HepG2 (cell line): ENCODE data around the gene HDLBP. TPM values are rescaled to one million over a fixed set of nuclear protein-coding genes. Genes with fewer than 3 reads are reported as not detected.

Experiments used
- CENPX ChIP-seq: sonication (generic); formaldehyde crosslinking; IDR thresholded peaks from 2 replicates; pipeline ENCODE4 v1.9.0; 2021; ENCODE audit warnings: mild to moderate bottlenecking, missing genetic modification reagents, moderate library complexity
- GATA4 ChIP-seq: sonication (generic); IDR thresholded peaks from 2 replicates; pipeline ENCODE4 v1.6.1; 2016; ENCODE audit warnings: antibody characterized with exemption, low read depth, borderline replicate concordance
- HNF4A ChIP-seq: sonication (generic); formaldehyde crosslinking; IDR thresholded peaks from 2 replicates; pipeline ENCODE4 v1.4.0; 2020; ENCODE audit warnings: missing genetic modification reagents
- HOXA9 ChIP-seq: sonication (generic); formaldehyde crosslinking; IDR thresholded peaks from 2 replicates; pipeline ENCODE4 v1.8.1; 2022; ENCODE audit warnings: missing genetic modification reagents, mild to moderate bottlenecking, moderate library complexity, borderline replicate concordance
- NR2C2 ChIP-seq: sonication (generic); formaldehyde crosslinking; IDR thresholded peaks from 2 replicates; pipeline ENCODE4 v1.4.0; 2020; ENCODE audit warnings: missing genetic modification reagents, mild to moderate bottlenecking, moderate library complexity, borderline replicate concordance
- REST ChIP-seq, 2 experiments: IDR thresholded peaks; 2 replicates each; pipeline ENCODE4 v1.6.1; 2011 to 2012; ENCODE audit warnings: low read length in 2 of 2, borderline replicate concordance in 1 of 2, low read depth in 1 of 2, mild to moderate bottlenecking in 1 of 2, moderate library complexity in 1 of 2
- YEATS4 ChIP-seq: sonication (generic); formaldehyde crosslinking; IDR thresholded peaks from 2 replicates; pipeline ENCODE4 v1.4.0; 2020; ENCODE audit warnings: missing genetic modification reagents, borderline replicate concordance
- ZNF333 ChIP-seq: sonication (generic); formaldehyde crosslinking; IDR thresholded peaks from 2 replicates; pipeline ENCODE4 v1.4.0; 2020; ENCODE audit warnings: mild to moderate bottlenecking, missing genetic modification reagents, borderline replicate concordance
- ZNF550 ChIP-seq: sonication (generic); formaldehyde crosslinking; IDR thresholded peaks from 2 replicates; pipeline ENCODE4 v1.4.0; 2020; ENCODE audit warnings: mild to moderate bottlenecking, missing genetic modification reagents, borderline replicate concordance
- ZNF552 ChIP-seq: sonication (generic); formaldehyde crosslinking; IDR thresholded peaks from 2 replicates; pipeline ENCODE4 v1.9.0; 2022; ENCODE audit warnings: missing genetic modification reagents, mild to moderate bottlenecking, borderline replicate concordance
- ZNF687 ChIP-seq: sonication (generic); formaldehyde crosslinking; IDR thresholded peaks from 2 replicates; pipeline ENCODE4 v1.5.1; 2020; ENCODE audit warnings: mild to moderate bottlenecking, missing genetic modification reagents, moderate library complexity
- ZNF703 ChIP-seq: sonication (generic); formaldehyde crosslinking; IDR thresholded peaks from 2 replicates; pipeline ENCODE4 v1.5.1; 2020; ENCODE audit warnings: missing genetic modification reagents, mild to moderate bottlenecking, moderate library complexity, borderline replicate concordance
- ZNF792 ChIP-seq: IDR thresholded peaks from 2 replicates; pipeline ENCODE4 v1.6.1; 2016
- polyA plus RNA-seq, 8 experiments: library from polyadenylated mRNA; depleted of rRNA in 3 of 8; stranded (reverse) in 7 of 8; unstranded in 1 of 8; fragments of >200 nt; fragmentation: Illumina TruSeq in 4 of 8; extraction: Trizol in 4 of 8; gene quantifications; 2 replicates each; pipeline versions ENCODE4 v1.2.1 to v1.2.3, GENCODE V29; 2011 to 2016; ENCODE audit warnings: low read depth in 4 of 8, missing spikeins in 1 of 8, mixed read lengths in 1 of 8; ENCODE audit not compliant: insufficient read depth in 1 of 8
- total RNA-seq, 5 experiments: library from RNA; depleted of rRNA; stranded (reverse); fragments of >200 nt; fragmentation: Illumina TruSeq; extraction: Trizol; gene quantifications; 2 replicates each; pipeline ENCODE4 v1.2.3, GENCODE V29; 2016; ENCODE audit warnings: low read depth in 1 of 5
- TF ChIP-seq, protein P1 (sequence below), 2 experiments: sonication (generic) in 1 of 2; formaldehyde crosslinking in 1 of 2; IDR thresholded peaks; 2 replicates each; pipeline versions ENCODE4 v1.6.1 to v1.9.0; 2014 to 2022; ENCODE audit warnings: antibody characterized with exemption in 1 of 2, borderline replicate concordance in 1 of 2, inconsistent platforms in 1 of 2, low read depth in 1 of 2, missing genetic modification reagents in 1 of 2

HDLBP gene
- total and polyA plus RNA-seq, 2 of the 13 experiments (the other 11 are each of a cell fraction or from before 2014, with no cell fraction given), result 464 to 707 TPM

- TF ChIP-seq REST (IDR thresholded peaks at IDR 0.05; ENCODE audit: borderline replicate concordance in 1 of 2, low read depth in 1 of 2, low read length in 2 of 2), result no peak
- no peak for TF ChIP-seq ZNF333 (CRISPR knock-in tag)
- peak; percentile 56; the same call in 1 of the 2 replicates for TF ChIP-seq ZNF687 (CRISPR knock-in tag)
- TF ChIP-seq ZNF703 (CRISPR knock-in tag), result no peak
- no peak for TF ChIP-seq ZNF550 (CRISPR knock-in tag)
- TF ChIP-seq HNF4A (CRISPR knock-in tag), result peak; percentile 45; the same call in 1 of the 2 replicates
- TF ChIP-seq HOXA9 (CRISPR knock-in tag), result no peak
- no peak for TF ChIP-seq YEATS4 (CRISPR knock-in tag)
- peak; percentile 38; the same call in 1 of the 2 replicates for TF ChIP-seq NR2C2 (CRISPR knock-in tag)
- TF ChIP-seq, protein P1, sequence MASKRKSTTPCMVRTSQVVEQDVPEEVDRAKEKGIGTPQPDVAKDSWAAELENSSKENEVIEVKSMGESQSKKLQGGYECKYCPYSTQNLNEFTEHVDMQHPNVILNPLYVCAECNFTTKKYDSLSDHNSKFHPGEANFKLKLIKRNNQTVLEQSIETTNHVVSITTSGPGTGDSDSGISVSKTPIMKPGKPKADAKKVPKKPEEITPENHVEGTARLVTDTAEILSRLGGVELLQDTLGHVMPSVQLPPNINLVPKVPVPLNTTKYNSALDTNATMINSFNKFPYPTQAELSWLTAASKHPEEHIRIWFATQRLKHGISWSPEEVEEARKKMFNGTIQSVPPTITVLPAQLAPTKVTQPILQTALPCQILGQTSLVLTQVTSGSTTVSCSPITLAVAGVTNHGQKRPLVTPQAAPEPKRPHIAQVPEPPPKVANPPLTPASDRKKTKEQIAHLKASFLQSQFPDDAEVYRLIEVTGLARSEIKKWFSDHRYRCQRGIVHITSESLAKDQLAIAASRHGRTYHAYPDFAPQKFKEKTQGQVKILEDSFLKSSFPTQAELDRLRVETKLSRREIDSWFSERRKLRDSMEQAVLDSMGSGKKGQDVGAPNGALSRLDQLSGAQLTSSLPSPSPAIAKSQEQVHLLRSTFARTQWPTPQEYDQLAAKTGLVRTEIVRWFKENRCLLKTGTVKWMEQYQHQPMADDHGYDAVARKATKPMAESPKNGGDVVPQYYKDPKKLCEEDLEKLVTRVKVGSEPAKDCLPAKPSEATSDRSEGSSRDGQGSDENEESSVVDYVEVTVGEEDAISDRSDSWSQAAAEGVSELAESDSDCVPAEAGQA (IDR thresholded peaks at IDR 0.05; ENCODE audit: low read depth), result no peak
- TF ChIP-seq, protein P1 (CRISPR knock-in tag; IDR thresholded peaks at IDR 0.05; ENCODE audit: borderline replicate concordance), result no peak
- TF ChIP-seq ZNF792 (CRISPR knock-in tag), result no peak
- TF ChIP-seq CENPX (CRISPR knock-in tag), result no peak
- no peak for TF ChIP-seq GATA4
- no peak for TF ChIP-seq ZNF552 (CRISPR knock-in tag)
Measured at GRCh38 chr2:241195506-241196130, 119.9 kb downstream of the HDLBP start (continued).
